Stimulated activated CD8-positive, alpha-beta memory T cell treated with anti-CD3 and anti-CD28 coated beads, Interleukin-2, amount 100 ng/mL, for 48 hours (primary cell): ENCODE results near the gene C1orf74.

Source experiments
- DNase-seq, 2 donors: peaks; one replicate each; pipeline ENCODE4 v3.0.0-alpha.2; 2020; ENCODE audit warnings: low read depth in 2 of 2

The C1orf74 gene

GRCh38 chr1:209772126-209772525, 12.2 kb downstream of the C1orf74 start:
- DNase-seq, result no peak

GRCh38 chr1:209770636-209771415, 13.5 kb downstream of the C1orf74 start:
- DNase-seq, result no peak

GRCh38 chr1:209769971-209770370, 14.4 kb downstream of the C1orf74 start:
- DNase-seq, result no peak

- DNase-seq, result peak; percentile 58 to 68
Measured at GRCh38 chr1:209769171-209769904, 15.0 kb downstream of the C1orf74 start.

- peak; percentile 65 to 77 for DNase-seq
Measured at GRCh38 chr1:209768354-209768774, 16.0 kb downstream of the C1orf74 start.

GRCh38 chr1:209767706-209768105, 16.7 kb downstream of the C1orf74 start:
- no peak for DNase-seq

GRCh38 chr1:209767096-209767495, 17.3 kb downstream of the C1orf74 start:
- no peak for DNase-seq

- DNase-seq, result no peak
Measured at GRCh38 chr1:209766051-209766450, 18.3 kb downstream of the C1orf74 start.

- no peak for DNase-seq
Measured at GRCh38 chr1:209761011-209761635, 23.2 kb downstream of the C1orf74 start.

GRCh38 chr1:209759829-209760359, 24.5 kb downstream of the C1orf74 start:
- no peak for DNase-seq

GRCh38 chr1:209758400-209758799, 26.0 kb downstream of the C1orf74 start:
- no peak for DNase-seq

GRCh38 chr1:209756615-209757445, 27.5 kb downstream of the C1orf74 start:
- no peak for DNase-seq

- DNase-seq, result peak; percentile 60 to 62
Measured at GRCh38 chr1:209755926-209756614, 28.3 kb downstream of the C1orf74 start, which contains the start of gene TRAF3IP3. Gene TRAF3IP3, plus strand, starts transcription at chr1:209756053. Its CDS starts 3,987 bp downstream, at chr1:209760040.

GRCh38 chr1:209755256-209755655, 29.1 kb downstream of the C1orf74 start:
- DNase-seq, result no peak

GRCh38 chr1:209752890-209753289, 31.5 kb downstream of the C1orf74 start:
- DNase-seq, result no peak

GRCh38 chr1:209751627-209752231, 32.6 kb downstream of the C1orf74 start:
- no peak for DNase-seq

- DNase-seq, result no peak
Measured at GRCh38 chr1:209749670-209750323, 34.6 kb downstream of the C1orf74 start.

GRCh38 chr1:209749205-209749604, 35.2 kb downstream of the C1orf74 start:
- no peak for DNase-seq

GRCh38 chr1:209748620-209749019, 35.7 kb downstream of the C1orf74 start:
- DNase-seq, result no peak
